GM12878 (cell line): ENCODE measurements around the gene ITCH. TPM values are rescaled to one million over a fixed set of nuclear protein-coding genes. Genes with fewer than 3 reads are reported as not detected.

Source experiments
- ATAC-seq: fragments of 200-7000 bp; cut with Tn5 transposase; 3 replicates; pipeline ENCODE4 v1.9.1; 2020; ENCODE audit warnings: mild to moderate bottlenecking, moderate library complexity
- BruUV-seq: library from RNA; stranded (reverse); fragments of 400-500 nt; replicated peaks from 2 replicates; lab custom pipeline; 2021; lab: Mats Ljungman, UMichigan
- CTCF ChIA-PET: fragments of 300-600 bp; sonication (Branson Sonifier 250); formaldehyde crosslinking; extraction: SDS; loops from one replicate; lab custom pipeline; 2021; ENCODE audit warnings: inconsistent platforms; lab: Yijun Ruan, JAX
- POLR2A ChIA-PET: fragments of 350-600 bp; formaldehyde crosslinking; extraction: SDS; loops from one replicate; lab custom pipeline; 2021; ENCODE audit warnings: inconsistent platforms; lab: Charles Lee
- RAD21 ChIA-PET: fragments of 300-600 bp; sonication (Branson Sonifier 250); formaldehyde crosslinking; loops from one replicate; lab custom pipeline; 2023; ENCODE audit warnings: antibody characterized with exemption; ENCODE audit not compliant: unreplicated experiment; lab: Charles Lee
- SMC1A ChIA-PET: fragments of 300-600 bp; sonication (Branson Sonifier 250); formaldehyde crosslinking; loops from one replicate; lab custom pipeline; 2023; ENCODE audit not compliant: unreplicated experiment, uncharacterized antibody; lab: Charles Lee
- DNase-seq: peaks from one replicate; pipeline ENCODE4 v3.0.0-alpha.2; 2011; ENCODE audit warnings: low read depth, low spot score
- FAIRE-seq: peaks from 3 replicates; lab custom pipeline; 2011; peaks lifted over from hg19 to GRCh38; lab: Jason Lieb, UNC
- H2AFZ ChIP-seq: 2 replicates; pipeline ENCODE4 v1.6.0; 2011; ENCODE audit warnings: low read depth, low read length, control low read depth; ENCODE audit not compliant: control insufficient read depth
- H3K27ac ChIP-seq: 2 replicates; pipeline ENCODE4 v1.5.1; 2011; ENCODE audit warnings: control low read depth; ENCODE audit not compliant: control insufficient read depth, insufficient read depth
- H3K27me3 ChIP-seq, 2 experiments: replicated peaks in 1 of 2; 2 replicates each; pipeline versions ENCODE4 v1.6.0 to v1.6.1; 2011; ENCODE audit warnings: low read length in 1 of 2; ENCODE audit not compliant: control insufficient read depth in 2 of 2, insufficient read depth in 2 of 2
- H3K36me3 ChIP-seq, 2 experiments: 2 replicates each; pipeline ENCODE4 v1.5.1; 2011; ENCODE audit warnings: low read length in 1 of 2; ENCODE audit not compliant: control insufficient read depth in 2 of 2, insufficient read depth in 2 of 2
- H3K4me1 ChIP-seq: 2 replicates; pipeline ENCODE4 v1.6.1; 2011; ENCODE audit warnings: mild to moderate bottlenecking, low read length, moderate library complexity, mixed read lengths; ENCODE audit not compliant: control insufficient read depth, insufficient read depth
- H3K4me2 ChIP-seq: 2 replicates; pipeline ENCODE4 v1.6.0; 2011; ENCODE audit warnings: control low read depth; ENCODE audit not compliant: control insufficient read depth, insufficient read depth
- H3K4me3 ChIP-seq: fragments of 200-600 bp; sonication (generic); 2 replicates; pipeline ENCODE4 v1.5.1; 2016
- H3K79me2 ChIP-seq: 2 replicates; pipeline ENCODE4 v1.6.0; 2011; ENCODE audit warnings: low read length; ENCODE audit not compliant: control insufficient read depth, insufficient read depth
- H3K9ac ChIP-seq: 2 replicates; pipeline ENCODE4 v1.8.0; 2011; ENCODE audit warnings: low read length, control low read depth, mixed read lengths; ENCODE audit not compliant: control insufficient read depth, insufficient read depth
- H3K9me3 ChIP-seq: replicated peaks from 3 replicates; pipeline ENCODE4 v1.5.1; 2011; ENCODE audit warnings: mild to moderate bottlenecking, low read length; ENCODE audit not compliant: control insufficient read depth, insufficient read depth
- H4K20me1 ChIP-seq: 2 replicates; pipeline ENCODE4 v1.6.0; 2011; ENCODE audit not compliant: control insufficient read depth, insufficient read depth
- CTCF ChIP-seq, 3 experiments: IDR thresholded peaks in 2 of 3; conservative IDR thresholded peaks in 1 of 3; 2 replicates each; pipeline ENCODE4 v1.5.1; 2011; ENCODE audit warnings: low read depth in 3 of 3, low read length in 3 of 3, mild to moderate bottlenecking in 3 of 3, control low read depth in 2 of 3, moderate library complexity in 2 of 3, inconsistent platforms in 1 of 3, mixed read lengths in 1 of 3; ENCODE audit not compliant: control insufficient read depth in 2 of 3, insufficient read depth in 1 of 3; ENCODE audit errors: extremely low read depth in 1 of 3
- NR2F1 ChIP-seq: fragments of 450-650 bp; conservative IDR thresholded peaks from 2 replicates; pipeline ENCODE4 v1.6.1; 2017; ENCODE audit warnings: mild to moderate bottlenecking
- PRDM15 ChIP-seq: fragments of 450-650 bp; formaldehyde crosslinking; IDR thresholded peaks from 2 replicates; pipeline ENCODE4 v1.4.0; 2020; ENCODE audit warnings: mild to moderate bottlenecking, moderate library complexity
- RAD21 ChIP-seq: IDR thresholded peaks from 2 replicates; pipeline ENCODE4 v1.6.1; 2011; ENCODE audit warnings: mild to moderate bottlenecking, low read depth, low read length, moderate library complexity; ENCODE audit not compliant: insufficient read depth
- SMC3 ChIP-seq: IDR thresholded peaks from 2 replicates; pipeline ENCODE4 v1.6.1; 2011; ENCODE audit warnings: low read length, improper control_type of control experiment, borderline replicate concordance
- YY1 ChIP-seq: IDR thresholded peaks from 2 replicates; pipeline ENCODE4 v1.6.1; 2011; ENCODE audit warnings: low read depth, mild to moderate bottlenecking, low read length
- WGBS: methylation state at CpG from one replicate; pipeline ENCODE4 v1.1.6; 2016; ENCODE audit warnings: low lambda C conversion rate; ENCODE audit not compliant: insufficient replicate concordance, insufficient coverage; ENCODE audit errors: missing lambda C conversion rate; 5-methylcytosine and 5-hydroxymethylcytosine counted together
- in situ Hi-C: fragments of 300-500 bp; cut with MboI; formaldehyde crosslinking; loops from 9 replicates; pipeline ENCODE4 v1.14.3; 2018; ENCODE audit warnings: mixed read lengths
- intact Hi-C: fragments of 100-400 bp; cut with micrococcal nuclease; formaldehyde crosslinking; loops from one replicate; pipeline ENCODE4 v1.14.2; 2022; ENCODE audit not compliant: unreplicated experiment
- polyA plus RNA-seq, 11 experiments: library from polyadenylated mRNA; depleted of rRNA in 4 of 11; unstranded in 6 of 11; stranded (reverse) in 5 of 11; fragments of >200 nt; fragmentation: Nextera tagmentation in 4 of 11; fragmentation: Illumina TruSeq in 1 of 11; extraction: Ambion mirVana in 4 of 11; extraction: Trizol in 1 of 11; gene quantifications; 1 replicate in 1 of 11; 2 replicates in 10 of 11; pipeline versions ENCODE4 v1.2.1 to v1.2.3, GENCODE V29; 2011 to 2016; ENCODE audit warnings: inconsistent platforms in 2 of 11, missing spikeins in 2 of 11, low read depth in 1 of 11
- total RNA-seq, 4 experiments: library from RNA; depleted of rRNA in 3 of 4; stranded (reverse); fragments of >200 nt in 3 of 4; fragmentation: Illumina TruSeq in 1 of 4; extraction: Trizol in 1 of 4; gene quantifications; 2 replicates each; pipeline versions ENCODE4 v1.2.1 to v1.2.3, GENCODE V29; 2013 to 2021

The ITCH gene
- total and polyA plus RNA-seq, 10 of the 15 experiments (the other 5 are each of a cell fraction or from before 2014, with no cell fraction given) = 7.5 to 46.1 (median 21.5) TPM

- SMC1A ChIA-PET = interaction anchor here (0.7 to 5.7 kb wide), 8 partner anchors 8 to 230 kb away, joined by 3 to 50 read pairs (median 4); partner anchors contain the start of gene TP53INP2
- BruUV-seq = no TSS peak
These were observed 175.6 kb downstream of the ITCH start for GRCh38 chr20:34538671-34539123.

More at GRCh38 chr20:34538671-34539123, 175.6 kb downstream of the ITCH start:
- Histone ChIP-seq H3K27me3 (no peaks in the 10 kb centered on the region), H3K9ac (no peak overlapping the region), H3K4me2 (no peak overlapping the region), H3K36me3 (peaks cover 18 to 28% of the 10 kb centered on the region in 2 experiments; a peak in 3 of 4 replicates), H4K20me1 (no peaks in the 10 kb centered on the region), H3K4me1 (peaks cover 4% of the 10 kb centered on the region; the same call in 1 of the 2 replicates), H3K27ac (no peak overlapping the region), H3K4me3 (no peak overlapping the region), H3K79me2 (no peaks in the 10 kb centered on the region), H3K9me3 (no peaks in the 10 kb centered on the region), H2AFZ (no peak overlapping the region)
- DNase-seq (no peak), ATAC-seq (peak; percentile 85), FAIRE-seq (peak; percentile 93)
- intact Hi-C loops (loop anchor here (1.0 to 5.0 kb wide), 2 partner anchors 170 to 229 kb away; no protein-coding TSS in a partner anchor), in situ Hi-C loops (loop anchor here (5.0 kb wide), 1 partner anchor 229 kb away; no protein-coding TSS in a partner anchor)
- 47% methylated on average over 5 of the region's 5 CpGs for WGBS
- POLR2A ChIA-PET = interaction anchor here (0.6 kb wide), 1 partner anchor 231 kb away, joined by 3 read pairs; no protein-coding TSS in a partner anchor
- RAD21 ChIA-PET = interaction anchor here (0.6 to 5.7 kb wide), 9 partner anchors 21 to 348 kb away, joined by 3 to 35 read pairs (median 5); no protein-coding TSS in a partner anchor
- CTCF ChIA-PET = interaction anchor here (0.5 to 5.7 kb wide), 26 partner anchors 8 to 837 kb away, joined by 3 to 93 read pairs (median 4); partner anchors contain the start of genes DYNLRB1 and TP53INP2
- peak; percentile 78 to 92 (median 88) for TF ChIP-seq CTCF (IDR thresholded peaks at IDR 0.05 in 2 of 3, conservative IDR thresholded peaks at IDR 0.05 in 1 of 3; ENCODE audit: control insufficient read depth in 2 of 3, extremely low read depth in 1 of 3, insufficient read depth in 1 of 3, low read depth in 3 of 3, low read length in 3 of 3)
- no peak for TF ChIP-seq PRDM15 (CRISPR knock-in tag)
- TF ChIP-seq SMC3 = peak; percentile 84
- peak; percentile 72 for TF ChIP-seq NR2F1
- peak; percentile 66 for TF ChIP-seq YY1
- peak; percentile 69 for TF ChIP-seq RAD21
